Testis (tissue), 2 donors: ENCODE measurements around the gene CBARP.

Experiments used
- POLR2A ChIP-seq: fragments of 450-650 bp; IDR thresholded peaks from one replicate; pipeline ENCODE4 v1.6.1; 2017; ENCODE audit warnings: antibody characterized with exemption, mild to moderate bottlenecking, moderate library complexity
- TF ChIP-seq, protein P1 (sequence below), 3 experiments: fragments of 450-650 bp in 2 of 3; fragments of 200-600 bp in 1 of 3; sonication (generic) in 1 of 3; IDR thresholded peaks; one replicate each; pipeline ENCODE4 v1.5.1; 2016 to 2019; ENCODE audit warnings: antibody characterized with exemption in 3 of 3, mild to moderate bottlenecking in 2 of 3, moderate library complexity in 1 of 3

DNA sequence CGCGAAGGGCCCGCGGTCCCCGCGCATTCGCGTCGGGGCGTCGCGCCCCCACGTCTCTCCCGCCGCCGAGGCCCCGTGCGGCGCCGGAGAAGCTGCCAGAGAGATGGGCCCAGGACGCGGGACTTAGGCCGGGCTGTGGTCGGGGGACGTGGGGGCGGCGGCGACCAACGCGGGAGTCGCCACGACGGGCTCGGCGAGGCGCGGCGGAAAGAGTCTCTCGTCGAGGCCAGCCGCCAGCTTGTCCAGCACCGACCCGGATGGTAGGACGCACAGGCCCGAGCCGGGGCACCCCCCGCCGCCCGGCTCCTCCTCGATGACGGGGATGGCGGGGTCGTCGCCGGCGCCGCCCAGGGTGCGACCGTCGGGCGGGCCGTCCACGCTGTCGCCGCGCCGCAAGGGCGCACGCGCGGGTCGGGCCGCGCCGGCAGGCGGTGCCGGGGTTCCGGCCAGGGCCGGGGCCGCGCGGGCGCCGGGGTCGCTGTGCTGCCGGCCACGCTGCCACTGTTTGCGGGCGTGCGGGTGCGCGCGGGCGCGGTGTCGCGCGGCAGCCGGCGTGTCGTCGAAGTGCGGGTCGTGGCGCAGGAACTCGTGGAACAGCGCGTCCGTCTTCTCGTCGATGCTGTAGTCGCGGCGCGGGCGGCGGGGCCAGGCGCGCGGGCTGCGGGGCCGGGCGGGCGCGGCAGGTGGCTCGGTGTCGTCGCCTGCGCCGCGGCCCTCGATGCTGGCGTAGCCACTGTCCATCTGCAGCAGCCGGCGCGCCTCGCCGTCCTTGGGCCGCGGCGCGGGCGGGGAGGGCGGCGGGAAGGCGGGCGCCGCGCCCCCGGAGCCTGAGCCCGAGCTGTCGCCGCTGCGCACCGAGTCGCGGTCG, 8.5 kb downstream of the CBARP start:
- TF ChIP-seq, protein P1, sequence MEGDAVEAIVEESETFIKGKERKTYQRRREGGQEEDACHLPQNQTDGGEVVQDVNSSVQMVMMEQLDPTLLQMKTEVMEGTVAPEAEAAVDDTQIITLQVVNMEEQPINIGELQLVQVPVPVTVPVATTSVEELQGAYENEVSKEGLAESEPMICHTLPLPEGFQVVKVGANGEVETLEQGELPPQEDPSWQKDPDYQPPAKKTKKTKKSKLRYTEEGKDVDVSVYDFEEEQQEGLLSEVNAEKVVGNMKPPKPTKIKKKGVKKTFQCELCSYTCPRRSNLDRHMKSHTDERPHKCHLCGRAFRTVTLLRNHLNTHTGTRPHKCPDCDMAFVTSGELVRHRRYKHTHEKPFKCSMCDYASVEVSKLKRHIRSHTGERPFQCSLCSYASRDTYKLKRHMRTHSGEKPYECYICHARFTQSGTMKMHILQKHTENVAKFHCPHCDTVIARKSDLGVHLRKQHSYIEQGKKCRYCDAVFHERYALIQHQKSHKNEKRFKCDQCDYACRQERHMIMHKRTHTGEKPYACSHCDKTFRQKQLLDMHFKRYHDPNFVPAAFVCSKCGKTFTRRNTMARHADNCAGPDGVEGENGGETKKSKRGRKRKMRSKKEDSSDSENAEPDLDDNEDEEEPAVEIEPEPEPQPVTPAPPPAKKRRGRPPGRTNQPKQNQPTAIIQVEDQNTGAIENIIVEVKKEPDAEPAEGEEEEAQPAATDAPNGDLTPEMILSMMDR (IDR thresholded peaks at IDR 0.05): no peak
- no peak for TF ChIP-seq POLR2A
